GM12878 (cell line): ENCODE measurements around the gene CALY. TPM values are rescaled to one million over a fixed set of nuclear protein-coding genes. Genes with fewer than 3 reads are reported as not detected.

ENCODE experiments used
- ATF7 ChIP-seq: fragments of 450-650 bp; IDR thresholded peaks from 2 replicates; pipeline ENCODE4 v1.6.1; 2016; ENCODE audit warnings: low read depth, mild to moderate bottlenecking
- BHLHE40 ChIP-seq, 2 experiments: fragments of 450-650 bp in 1 of 2; IDR thresholded peaks; 2 replicates each; pipeline ENCODE4 v1.6.1; 2011 to 2017; ENCODE audit warnings: low read depth in 2 of 2, borderline replicate concordance in 1 of 2, improper control_type of control experiment in 1 of 2, low read length in 1 of 2, mild to moderate bottlenecking in 1 of 2
- BRCA1 ChIP-seq: IDR thresholded peaks from 2 replicates; pipeline ENCODE4 v1.6.1; 2011; ENCODE audit warnings: low read depth, low read length, improper control_type of control experiment
- CBFB ChIP-seq: IDR thresholded peaks from 2 replicates; pipeline ENCODE4 v1.6.1; 2016; ENCODE audit warnings: antibody characterized with exemption, low read depth
- CHD4 ChIP-seq: fragments of 200-600 bp; sonication (generic); IDR thresholded peaks from 2 replicates; pipeline ENCODE4 v1.6.1; 2016; ENCODE audit warnings: mild to moderate bottlenecking
- EZH2 ChIP-seq: IDR thresholded peaks from 2 replicates; pipeline ENCODE4 v1.6.1; 2012; ENCODE audit warnings: low read depth, mild to moderate bottlenecking, control low read depth, inconsistent platforms, low read length, borderline replicate concordance; ENCODE audit not compliant: control insufficient read depth
- HCFC1 ChIP-seq: fragments of 150-350 bp; IDR thresholded peaks from 2 replicates; pipeline ENCODE4 v1.6.1; 2014; ENCODE audit warnings: low read length
- IKZF2 ChIP-seq, 2 experiments: fragments of 450-650 bp; IDR thresholded peaks; 2 replicates each; pipeline ENCODE4 v1.6.1; 2017; ENCODE audit warnings: mild to moderate bottlenecking in 2 of 2, moderate library complexity in 2 of 2
- MAX ChIP-seq: IDR thresholded peaks from 2 replicates; pipeline ENCODE4 v1.6.1; 2012; ENCODE audit warnings: low read depth, low read length, improper control_type of control experiment
- MLLT1 ChIP-seq: fragments of 450-650 bp; IDR thresholded peaks from 2 replicates; pipeline ENCODE4 v1.6.1; 2016; ENCODE audit warnings: mild to moderate bottlenecking
- NFYB ChIP-seq: IDR thresholded peaks from 2 replicates; pipeline ENCODE4 v1.6.1; 2011; ENCODE audit warnings: low read depth, mild to moderate bottlenecking, low read length, improper control_type of control experiment, moderate library complexity; ENCODE audit not compliant: insufficient read depth
- NKRF ChIP-seq: fragments of 450-650 bp; conservative IDR thresholded peaks from 2 replicates; pipeline ENCODE4 v1.6.1; 2017; ENCODE audit warnings: mild to moderate bottlenecking, moderate library complexity
- RFX5 ChIP-seq: IDR thresholded peaks from 2 replicates; pipeline ENCODE4 v1.6.1; 2011; ENCODE audit warnings: low read depth, low read length, improper control_type of control experiment
- SMAD1 ChIP-seq: fragments of 450-650 bp; IDR thresholded peaks from 2 replicates; pipeline ENCODE4 v1.6.1; 2018; ENCODE audit warnings: mild to moderate bottlenecking, low read depth; ENCODE audit not compliant: partially characterized antibody
- SMC3 ChIP-seq: IDR thresholded peaks from 2 replicates; pipeline ENCODE4 v1.6.1; 2011; ENCODE audit warnings: low read length, improper control_type of control experiment, borderline replicate concordance
- STAT3 ChIP-seq: IDR thresholded peaks from 2 replicates; pipeline ENCODE4 v1.6.1; 2011; ENCODE audit warnings: low read depth, low read length, improper control_type of control experiment
- TARDBP ChIP-seq: IDR thresholded peaks from 2 replicates; pipeline ENCODE4 v1.6.1; 2016; ENCODE audit warnings: borderline replicate concordance
- WRNIP1 ChIP-seq: IDR thresholded peaks from 2 replicates; pipeline ENCODE4 v1.6.1; 2011; ENCODE audit warnings: low read depth, low read length, improper control_type of control experiment, borderline replicate concordance
- polyA plus RNA-seq, 11 experiments: library from polyadenylated mRNA; depleted of rRNA in 4 of 11; unstranded in 6 of 11; stranded (reverse) in 5 of 11; fragments of >200 nt; fragmentation: Nextera tagmentation in 4 of 11; fragmentation: Illumina TruSeq in 1 of 11; extraction: Ambion mirVana in 4 of 11; extraction: Trizol in 1 of 11; gene quantifications; 1 replicate in 1 of 11; 2 replicates in 10 of 11; pipeline versions ENCODE4 v1.2.1 to v1.2.3, GENCODE V29; 2011 to 2016; ENCODE audit warnings: inconsistent platforms in 2 of 11, missing spikeins in 2 of 11, low read depth in 1 of 11
- total RNA-seq, 4 experiments: library from RNA; depleted of rRNA in 3 of 4; stranded (reverse); fragments of >200 nt in 3 of 4; fragmentation: Illumina TruSeq in 1 of 4; extraction: Trizol in 1 of 4; gene quantifications; 2 replicates each; pipeline versions ENCODE4 v1.2.1 to v1.2.3, GENCODE V29; 2013 to 2021
- TF ChIP-seq, protein P1 (sequence below): IDR thresholded peaks from 2 replicates; pipeline ENCODE4 v1.6.1; 2011; ENCODE audit warnings: borderline replicate concordance, low read depth, mild to moderate bottlenecking, moderate library complexity, low read length; ENCODE audit not compliant: insufficient read depth, poor library complexity, severe bottlenecking
- TF ChIP-seq, protein P2 (sequence below): fragments of 450-650 bp; IDR thresholded peaks from 2 replicates; pipeline ENCODE4 v1.6.1; 2017; ENCODE audit warnings: mild to moderate bottlenecking, moderate library complexity

Gene CALY
- total and polyA plus RNA-seq, 10 of the 15 experiments (the other 5 are each of a cell fraction or from before 2014, with no cell fraction given), result 0.07 TPM; not detected in 9

- TF ChIP-seq, protein P1, sequence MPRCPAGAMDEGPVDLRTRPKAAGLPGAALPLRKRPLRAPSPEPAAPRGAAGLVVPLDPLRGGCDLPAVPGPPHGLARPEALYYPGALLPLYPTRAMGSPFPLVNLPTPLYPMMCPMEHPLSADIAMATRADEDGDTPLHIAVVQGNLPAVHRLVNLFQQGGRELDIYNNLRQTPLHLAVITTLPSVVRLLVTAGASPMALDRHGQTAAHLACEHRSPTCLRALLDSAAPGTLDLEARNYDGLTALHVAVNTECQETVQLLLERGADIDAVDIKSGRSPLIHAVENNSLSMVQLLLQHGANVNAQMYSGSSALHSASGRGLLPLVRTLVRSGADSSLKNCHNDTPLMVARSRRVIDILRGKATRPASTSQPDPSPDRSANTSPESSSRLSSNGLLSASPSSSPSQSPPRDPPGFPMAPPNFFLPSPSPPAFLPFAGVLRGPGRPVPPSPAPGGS, result no peak
- TF ChIP-seq NFYB (no peak), BHLHE40 (IDR thresholded peaks at IDR 0.05; ENCODE audit: borderline replicate concordance in 1 of 2, low read depth in 2 of 2, low read length in 1 of 2) (peak in 1 of 2 experiments; percentile 76; a peak in 2 of 4 replicates), STAT3 (no peak), EZH2 (no peak), RFX5 (no peak), SMC3 (no peak), BRCA1 (no peak), HCFC1 (no peak), ATF7 (no peak), SMAD1 (no peak), MLLT1 (peak; percentile 20; the same call in 1 of the 2 replicates), NKRF (peak; percentile 34; the same call in 1 of the 2 replicates), IKZF2 (IDR thresholded peaks at IDR 0.05) (peak; percentile 49 to 59; a peak in 2 of 4 replicates), WRNIP1 (no peak), TARDBP (no peak), CBFB (no peak), MAX (no peak), CHD4 (no peak)
- TF ChIP-seq, protein P2, sequence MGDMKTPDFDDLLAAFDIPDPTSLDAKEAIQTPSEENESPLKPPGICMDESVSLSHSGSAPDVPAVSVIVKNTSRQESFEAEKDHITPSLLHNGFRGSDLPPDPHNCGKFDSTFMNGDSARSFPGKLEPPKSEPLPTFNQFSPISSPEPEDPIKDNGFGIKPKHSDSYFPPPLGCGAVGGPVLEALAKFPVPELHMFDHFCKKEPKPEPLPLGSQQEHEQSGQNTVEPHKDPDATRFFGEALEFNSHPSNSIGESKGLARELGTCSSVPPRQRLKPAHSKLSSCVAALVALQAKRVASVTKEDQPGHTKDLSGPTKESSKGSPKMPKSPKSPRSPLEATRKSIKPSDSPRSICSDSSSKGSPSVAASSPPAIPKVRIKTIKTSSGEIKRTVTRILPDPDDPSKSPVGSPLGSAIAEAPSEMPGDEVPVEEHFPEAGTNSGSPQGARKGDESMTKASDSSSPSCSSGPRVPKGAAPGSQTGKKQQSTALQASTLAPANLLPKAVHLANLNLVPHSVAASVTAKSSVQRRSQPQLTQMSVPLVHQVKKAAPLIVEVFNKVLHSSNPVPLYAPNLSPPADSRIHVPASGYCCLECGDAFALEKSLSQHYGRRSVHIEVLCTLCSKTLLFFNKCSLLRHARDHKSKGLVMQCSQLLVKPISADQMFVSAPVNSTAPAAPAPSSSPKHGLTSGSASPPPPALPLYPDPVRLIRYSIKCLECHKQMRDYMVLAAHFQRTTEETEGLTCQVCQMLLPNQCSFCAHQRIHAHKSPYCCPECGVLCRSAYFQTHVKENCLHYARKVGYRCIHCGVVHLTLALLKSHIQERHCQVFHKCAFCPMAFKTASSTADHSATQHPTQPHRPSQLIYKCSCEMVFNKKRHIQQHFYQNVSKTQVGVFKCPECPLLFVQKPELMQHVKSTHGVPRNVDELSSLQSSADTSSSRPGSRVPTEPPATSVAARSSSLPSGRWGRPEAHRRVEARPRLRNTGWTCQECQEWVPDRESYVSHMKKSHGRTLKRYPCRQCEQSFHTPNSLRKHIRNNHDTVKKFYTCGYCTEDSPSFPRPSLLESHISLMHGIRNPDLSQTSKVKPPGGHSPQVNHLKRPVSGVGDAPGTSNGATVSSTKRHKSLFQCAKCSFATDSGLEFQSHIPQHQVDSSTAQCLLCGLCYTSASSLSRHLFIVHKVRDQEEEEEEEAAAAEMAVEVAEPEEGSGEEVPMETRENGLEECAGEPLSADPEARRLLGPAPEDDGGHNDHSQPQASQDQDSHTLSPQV, result no peak
Observed at GRCh38 chr10:133378251-133379096, 41.8 kb upstream of the CALY start (continued).
